BE2C (cell line): ENCODE measurements around the gene C2orf66. TPM values are rescaled to one million over a fixed set of nuclear protein-coding genes. Genes with fewer than 3 reads are reported as not detected.

Source experiments
- DNase-seq: peaks from one replicate; pipeline ENCODE4 v3.0.0-alpha.2; 2020
- H3K27me3 ChIP-seq: fragments of 250-450 bp; sonication (Bioruptor Pico); 2 replicates; pipeline ENCODE4 v1.5.1; 2020; ENCODE audit warnings: mild to moderate bottlenecking
- H3K36me3 ChIP-seq: fragments of 250-450 bp; sonication (Bioruptor Pico); 2 replicates; pipeline ENCODE4 v1.5.1; 2020; ENCODE audit warnings: mild to moderate bottlenecking
- H3K4me1 ChIP-seq: fragments of 250-450 bp; sonication (Bioruptor Pico); 2 replicates; pipeline ENCODE4 v1.5.1; 2020
- H3K4me3 ChIP-seq: 2 replicates; pipeline ENCODE4 v1.5.1; 2011; ENCODE audit warnings: low read depth, low read length
- H3K9me3 ChIP-seq: fragments of 250-450 bp; sonication (Bioruptor Pico); 2 replicates; pipeline ENCODE4 v1.5.1; 2020
- polyA plus RNA-seq: library from polyadenylated mRNA; unstranded; fragments of >200 nt; gene quantifications from one replicate; pipeline ENCODE4 v1.2.1, GENCODE V29; 2012; ENCODE audit warnings: low read depth, missing spikeins; ENCODE audit not compliant: insufficient read length, insufficient read depth
- TF ChIP-seq, protein P1 (sequence below): IDR thresholded peaks from 2 replicates; pipeline ENCODE4 v1.5.1; 2012; ENCODE audit warnings: mild to moderate bottlenecking, low read depth, low read length

Gene C2orf66
- 0.62 TPM for polyA plus RNA-seq

DNA sequence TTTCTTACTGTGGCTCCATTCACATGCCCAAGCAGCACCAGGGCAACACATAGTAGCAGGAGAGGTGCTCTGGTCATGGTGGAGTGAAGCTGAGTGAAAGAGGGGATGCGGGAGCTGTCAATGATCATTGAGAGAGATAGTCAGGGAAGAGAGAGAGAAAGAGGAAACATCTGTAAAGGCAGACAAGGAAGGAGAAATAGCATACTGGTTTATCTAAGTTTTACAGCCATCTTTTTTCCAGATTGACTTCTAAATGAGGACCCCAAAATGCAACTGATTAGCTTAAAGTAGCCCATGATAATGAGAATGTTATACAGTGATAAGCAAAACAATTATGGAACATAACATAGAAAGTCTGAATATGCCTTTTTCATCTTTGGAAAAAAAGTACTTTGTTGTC lies at the start of gene C2orf66:
C2orf66 (minus strand) TSS at position 96 of the 400 bp plus-strand sequence; CDS start at position 77, 19 bp downstream.
- Histone ChIP-seq H3K9me3 (peaks cover 3% of the 10 kb centered on the region; the same call in 1 of the 2 replicates), H3K27me3 (peaks cover 9% of the 10 kb centered on the region), H3K4me3 (no peak within 1 kb of the TSS), H3K36me3 (no peaks in the 10 kb centered on the region), H3K4me1 (peaks cover 3% of the 10 kb centered on the region)
- DNase-seq = no peak
- TF ChIP-seq, protein P1, sequence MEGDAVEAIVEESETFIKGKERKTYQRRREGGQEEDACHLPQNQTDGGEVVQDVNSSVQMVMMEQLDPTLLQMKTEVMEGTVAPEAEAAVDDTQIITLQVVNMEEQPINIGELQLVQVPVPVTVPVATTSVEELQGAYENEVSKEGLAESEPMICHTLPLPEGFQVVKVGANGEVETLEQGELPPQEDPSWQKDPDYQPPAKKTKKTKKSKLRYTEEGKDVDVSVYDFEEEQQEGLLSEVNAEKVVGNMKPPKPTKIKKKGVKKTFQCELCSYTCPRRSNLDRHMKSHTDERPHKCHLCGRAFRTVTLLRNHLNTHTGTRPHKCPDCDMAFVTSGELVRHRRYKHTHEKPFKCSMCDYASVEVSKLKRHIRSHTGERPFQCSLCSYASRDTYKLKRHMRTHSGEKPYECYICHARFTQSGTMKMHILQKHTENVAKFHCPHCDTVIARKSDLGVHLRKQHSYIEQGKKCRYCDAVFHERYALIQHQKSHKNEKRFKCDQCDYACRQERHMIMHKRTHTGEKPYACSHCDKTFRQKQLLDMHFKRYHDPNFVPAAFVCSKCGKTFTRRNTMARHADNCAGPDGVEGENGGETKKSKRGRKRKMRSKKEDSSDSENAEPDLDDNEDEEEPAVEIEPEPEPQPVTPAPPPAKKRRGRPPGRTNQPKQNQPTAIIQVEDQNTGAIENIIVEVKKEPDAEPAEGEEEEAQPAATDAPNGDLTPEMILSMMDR = no peak

DNA sequence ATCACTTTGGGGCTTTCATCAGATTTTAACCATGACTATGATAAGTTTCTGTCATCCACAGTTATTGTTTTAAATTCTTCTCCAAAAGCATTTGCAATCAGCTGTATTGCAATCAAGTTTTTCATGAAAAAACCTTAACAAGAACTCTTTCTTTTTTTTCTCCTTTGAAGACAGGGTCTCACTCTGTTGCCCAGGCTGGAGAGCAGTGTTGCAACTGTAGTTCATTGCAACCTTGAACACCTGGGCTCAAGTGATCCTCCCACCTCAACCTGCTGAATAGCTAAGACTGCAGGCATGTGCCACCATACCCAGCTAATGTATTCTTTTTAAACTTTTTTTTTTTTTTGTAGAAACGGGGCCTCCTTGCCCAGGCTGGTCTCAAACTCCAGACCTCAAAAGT lies 45.5 kb upstream of the C2orf66 start:
- DNase-seq = no peak
- TF ChIP-seq, protein P1 = no peak
- Histone ChIP-seq H3K27me3 (no peaks in the 10 kb centered on the region), H3K4me1 (no peaks in the 10 kb centered on the region), H3K9me3 (no peaks in the 10 kb centered on the region), H3K36me3 (peaks cover 5% of the 10 kb centered on the region; the same call in 1 of the 2 replicates), H3K4me3 (no peak overlapping the region)

DNA sequence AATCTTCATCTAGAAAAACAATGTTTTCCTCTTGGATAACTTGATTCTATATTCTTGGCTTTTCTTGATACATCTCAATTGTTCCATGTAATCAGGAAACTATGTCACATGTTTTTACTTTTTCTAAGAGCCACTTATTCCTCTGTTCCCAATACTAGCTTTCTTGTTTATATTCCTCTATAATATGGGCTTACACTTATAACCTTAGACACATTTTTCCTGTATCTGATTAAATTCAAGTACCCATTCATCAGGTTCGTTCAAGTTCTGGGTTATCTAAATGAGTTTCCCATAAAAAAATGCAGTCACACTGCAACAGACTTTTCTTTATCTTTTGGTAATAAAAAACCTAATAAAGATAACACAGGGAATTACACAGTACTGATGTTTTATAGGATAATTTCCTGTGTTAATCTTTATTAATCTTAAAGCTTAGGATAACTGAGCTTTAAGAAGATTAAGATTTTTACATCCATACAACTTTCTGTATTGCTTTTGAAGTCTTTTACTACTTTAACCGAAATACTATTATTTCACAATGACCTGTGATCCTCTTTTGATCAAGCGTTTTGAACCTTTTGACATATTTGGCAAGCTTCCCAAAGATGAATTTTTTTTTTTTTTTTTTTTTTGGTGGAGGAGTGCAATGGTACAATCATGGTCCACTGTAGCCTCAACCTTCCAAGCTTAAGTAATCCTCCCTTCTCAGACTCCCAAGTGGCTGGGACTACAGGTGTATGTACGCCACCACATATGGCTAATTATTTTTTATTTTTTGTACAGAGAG lies 44.3 kb upstream of the C2orf66 start:
- no peaks in the 10 kb centered on the region for H3K9me3 ChIP-seq
- no peaks in the 10 kb centered on the region for H3K4me1 ChIP-seq
- no peak overlapping the region for H3K4me3 ChIP-seq
- no peak for DNase-seq
- H3K36me3 ChIP-seq = peaks cover 5% of the 10 kb centered on the region; the same call in 1 of the 2 replicates
- TF ChIP-seq, protein P1 = no peak
- H3K27me3 ChIP-seq = no peaks in the 10 kb centered on the region

DNA sequence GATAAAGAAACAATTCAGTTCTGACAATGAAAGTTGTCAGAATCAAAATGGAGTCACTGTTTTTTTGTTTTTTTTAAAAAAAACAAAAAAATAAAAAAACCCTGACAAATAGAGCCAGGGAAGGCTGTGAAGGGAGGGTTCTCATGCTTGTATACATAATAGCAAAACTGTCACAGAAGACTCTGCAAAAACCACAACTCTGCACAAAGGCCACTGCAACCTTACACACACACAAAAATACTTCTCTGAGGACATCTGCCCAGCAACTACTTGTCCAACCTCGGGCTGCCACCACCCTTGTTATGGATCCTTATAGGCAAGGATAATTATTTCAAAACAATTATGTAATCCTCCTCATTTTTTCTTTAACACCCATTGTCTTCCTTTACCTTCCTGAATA lies 41.9 kb upstream of the C2orf66 start:
- Histone ChIP-seq H3K4me3 (no peak overlapping the region), H3K36me3 (peaks cover 9% of the 10 kb centered on the region; the same call in 1 of the 2 replicates), H3K4me1 (no peaks in the 10 kb centered on the region), H3K9me3 (no peaks in the 10 kb centered on the region), H3K27me3 (no peaks in the 10 kb centered on the region)
- DNase-seq = no peak
- TF ChIP-seq, protein P1 = no peak

DNA sequence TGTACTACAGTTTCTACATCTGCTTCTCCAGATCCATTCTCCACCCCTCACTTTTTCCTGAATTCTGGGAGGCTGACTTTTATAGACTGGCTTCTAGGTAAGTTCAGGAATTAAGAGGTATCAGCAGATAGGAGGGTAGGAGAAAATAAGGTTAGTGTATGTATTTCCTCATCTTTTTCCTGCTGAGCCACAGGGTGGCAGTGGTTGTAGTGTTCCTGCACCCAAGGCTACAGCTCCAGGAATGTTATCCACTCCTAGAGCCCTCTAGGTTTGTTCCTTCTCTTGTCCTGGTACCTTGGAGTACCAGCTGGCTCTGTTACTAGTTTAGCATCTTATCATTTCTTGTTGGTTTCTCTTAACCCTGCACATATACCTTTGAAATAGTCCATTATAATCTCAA lies 40.7 kb upstream of the C2orf66 start:
- Histone ChIP-seq H3K9me3 (no peaks in the 10 kb centered on the region), H3K4me3 (no peak overlapping the region), H3K27me3 (no peaks in the 10 kb centered on the region), H3K36me3 (peaks cover 5% of the 10 kb centered on the region; the same call in 1 of the 2 replicates), H3K4me1 (no peaks in the 10 kb centered on the region)
- DNase-seq = no peak
- TF ChIP-seq, protein P1 = no peak

DNA sequence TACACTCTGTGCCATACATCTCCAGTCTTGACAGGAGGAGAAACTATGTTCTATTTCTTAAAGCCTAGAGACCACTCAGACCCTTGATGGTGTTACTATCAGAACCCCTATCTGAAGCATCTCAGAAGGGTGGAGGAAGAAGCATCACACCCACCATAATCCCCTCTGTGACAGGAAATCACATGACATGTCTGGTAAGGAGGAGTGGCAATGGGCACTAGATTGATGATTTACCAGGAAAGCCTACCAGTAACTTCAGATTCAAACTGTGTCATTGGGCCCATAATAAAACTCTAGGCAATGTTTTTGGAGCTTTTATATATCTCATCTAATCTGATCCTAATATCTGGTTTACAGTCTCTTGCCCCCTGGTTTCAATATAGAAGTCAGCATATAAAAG lies 37.1 kb upstream of the C2orf66 start:
- DNase-seq = no peak
- Histone ChIP-seq H3K4me3 (no peak overlapping the region), H3K4me1 (no peaks in the 10 kb centered on the region), H3K36me3 (peaks cover 23% of the 10 kb centered on the region), H3K9me3 (no peaks in the 10 kb centered on the region), H3K27me3 (no peaks in the 10 kb centered on the region)
- TF ChIP-seq, protein P1 = no peak
